ENCODE data around the gene ASPN.

ASPN gene

DNA sequence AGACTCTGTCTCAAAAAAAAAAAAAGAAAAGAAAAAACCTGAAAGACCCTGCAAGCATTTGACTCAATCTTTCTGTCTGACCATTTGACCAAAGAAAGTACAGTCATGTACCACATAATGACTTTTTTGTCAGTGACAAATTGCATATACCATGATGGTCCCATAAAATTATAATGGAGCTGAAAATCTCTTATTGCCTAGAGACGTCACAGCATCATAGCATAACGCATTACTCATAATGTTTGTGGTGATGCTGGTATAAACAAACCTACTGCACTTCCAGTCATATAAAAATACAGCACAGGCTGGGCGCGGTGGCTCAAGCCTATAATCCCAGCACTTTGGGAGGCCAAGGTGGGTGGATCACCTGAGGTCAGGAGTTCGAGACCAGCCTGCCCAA is 43.0 kb upstream of the ASPN start:
- Mint-ChIP-seq H3K27ac (no peak overlapping the region), H3K9me3 (no peaks in the 10 kb centered on the region), H3K4me1 (peaks cover 11% of the 10 kb centered on the region), H3K27me3 (ENCODE audit: low read depth, poor library complexity) (peaks cover 4% of the 10 kb centered on the region), H3K36me3 (ENCODE audit: low read depth) (no peaks in the 10 kb centered on the region), H3K4me3 (no peak overlapping the region)
- TF ChIP-seq, protein P1, sequence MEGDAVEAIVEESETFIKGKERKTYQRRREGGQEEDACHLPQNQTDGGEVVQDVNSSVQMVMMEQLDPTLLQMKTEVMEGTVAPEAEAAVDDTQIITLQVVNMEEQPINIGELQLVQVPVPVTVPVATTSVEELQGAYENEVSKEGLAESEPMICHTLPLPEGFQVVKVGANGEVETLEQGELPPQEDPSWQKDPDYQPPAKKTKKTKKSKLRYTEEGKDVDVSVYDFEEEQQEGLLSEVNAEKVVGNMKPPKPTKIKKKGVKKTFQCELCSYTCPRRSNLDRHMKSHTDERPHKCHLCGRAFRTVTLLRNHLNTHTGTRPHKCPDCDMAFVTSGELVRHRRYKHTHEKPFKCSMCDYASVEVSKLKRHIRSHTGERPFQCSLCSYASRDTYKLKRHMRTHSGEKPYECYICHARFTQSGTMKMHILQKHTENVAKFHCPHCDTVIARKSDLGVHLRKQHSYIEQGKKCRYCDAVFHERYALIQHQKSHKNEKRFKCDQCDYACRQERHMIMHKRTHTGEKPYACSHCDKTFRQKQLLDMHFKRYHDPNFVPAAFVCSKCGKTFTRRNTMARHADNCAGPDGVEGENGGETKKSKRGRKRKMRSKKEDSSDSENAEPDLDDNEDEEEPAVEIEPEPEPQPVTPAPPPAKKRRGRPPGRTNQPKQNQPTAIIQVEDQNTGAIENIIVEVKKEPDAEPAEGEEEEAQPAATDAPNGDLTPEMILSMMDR (IDR thresholded peaks at IDR 0.05): no peak
- DNase-seq: no peak

- peaks cover 11% of the 10 kb centered on the region for H3K4me1 Mint-ChIP-seq
- TF ChIP-seq, protein P1 (IDR thresholded peaks at IDR 0.05): no peak
- no peak for DNase-seq
- H3K9me3 Mint-ChIP-seq: no peaks in the 10 kb centered on the region
- no peak overlapping the region for H3K27ac Mint-ChIP-seq
- H3K4me3 Mint-ChIP-seq: no peak overlapping the region
- H3K27me3 Mint-ChIP-seq (ENCODE audit: low read depth, poor library complexity): peaks cover 4% of the 10 kb centered on the region
- H3K36me3 Mint-ChIP-seq (ENCODE audit: low read depth): no peaks in the 10 kb centered on the region
Measured at GRCh38 chr9:92524881-92525280, 42.6 kb upstream of the ASPN start.

- no peaks in the 10 kb centered on the region for H3K9me3 Mint-ChIP-seq
- DNase-seq: no peak
Measured at GRCh38 chr9:92522983-92523970, 41.0 kb upstream of the ASPN start.

GRCh38 chr9:92520837-92521236 is 38.5 kb upstream of the ASPN start:
- Mint-ChIP-seq H3K36me3 (ENCODE audit: low read depth) (no peaks in the 10 kb centered on the region), H3K27ac (no peak overlapping the region), H3K4me1 (no peaks in the 10 kb centered on the region), H3K9me3 (no peaks in the 10 kb centered on the region), H3K4me3 (no peak overlapping the region), H3K27me3 (ENCODE audit: low read depth, poor library complexity) (peaks cover 4% of the 10 kb centered on the region)
- DNase-seq: no peak
- TF ChIP-seq, protein P1 (IDR thresholded peaks at IDR 0.05): no peak

More at GRCh38 chr9:92522983-92523970, 41.0 kb upstream of the ASPN start:
- peaks cover 6% of the 10 kb centered on the region for H3K4me1 Mint-ChIP-seq
- H3K27ac Mint-ChIP-seq: no peak overlapping the region
- H3K4me3 Mint-ChIP-seq: no peak overlapping the region
- TF ChIP-seq, protein P1 (IDR thresholded peaks at IDR 0.05): no peak
- H3K36me3 Mint-ChIP-seq (ENCODE audit: low read depth): no peaks in the 10 kb centered on the region
- peaks cover 4% of the 10 kb centered on the region for H3K27me3 Mint-ChIP-seq (ENCODE audit: low read depth, poor library complexity)

DNA sequence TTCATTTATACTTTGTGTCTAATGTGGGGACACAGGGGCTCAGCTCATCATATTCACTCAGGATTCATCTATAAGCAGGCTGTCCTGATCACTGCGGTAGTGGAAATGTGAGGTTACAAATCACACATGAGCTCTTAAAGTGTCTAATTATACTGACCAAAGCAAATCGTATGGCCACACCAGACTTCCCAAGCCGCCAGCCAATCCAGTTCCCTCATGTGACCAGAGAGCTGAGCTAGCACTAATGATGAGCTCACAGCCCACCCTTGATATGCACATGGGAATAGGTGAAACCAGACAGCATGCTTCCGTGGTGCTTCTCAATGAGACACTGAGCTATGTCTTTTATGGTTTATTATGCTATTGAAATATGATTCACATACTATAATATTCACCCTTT is 35.9 kb upstream of the ASPN start:
- H3K27ac Mint-ChIP-seq: no peak overlapping the region
- no peak overlapping the region for H3K4me3 Mint-ChIP-seq
- H3K27me3 Mint-ChIP-seq (ENCODE audit: low read depth, poor library complexity): peaks cover 4% of the 10 kb centered on the region
- H3K4me1 Mint-ChIP-seq: no peaks in the 10 kb centered on the region
- no peak for DNase-seq
- TF ChIP-seq, protein P1 (IDR thresholded peaks at IDR 0.05): no peak
- H3K9me3 Mint-ChIP-seq: no peaks in the 10 kb centered on the region
- no peaks in the 10 kb centered on the region for H3K36me3 Mint-ChIP-seq (ENCODE audit: low read depth)

Measured in nephron progenitor cell (in vitro differentiated cells).